Neuron (in vitro differentiated cells): ENCODE measurements around the gene UCP2.
"Not testable (repeated sequence)": the region's sequence is repeated elsewhere in the genome, so short reads cannot be mapped to it uniquely, and the experiment has no call there.

Experiments used
- H2AFZ ChIP-seq: one replicate; pipeline ENCODE4 v1.6.1; 2013; ENCODE audit warnings: low read depth, mild to moderate bottlenecking, inconsistent platforms, low read length, moderate library complexity
- H3K27me3 ChIP-seq: one replicate; pipeline ENCODE4 v1.6.1; 2013; ENCODE audit warnings: low read length; ENCODE audit not compliant: insufficient read depth
- H3K36me3 ChIP-seq: one replicate; pipeline ENCODE4 v1.6.1; 2013; ENCODE audit warnings: low read length; ENCODE audit not compliant: insufficient read depth
- H3K4me1 ChIP-seq: one replicate; pipeline ENCODE4 v1.6.1; 2013; ENCODE audit warnings: low read length; ENCODE audit not compliant: insufficient read depth
- H3K4me3 ChIP-seq: 2 replicates; pipeline ENCODE4 v1.5.1; 2013; ENCODE audit warnings: mild to moderate bottlenecking, low read length, moderate library complexity
- H3K9me3 ChIP-seq: one replicate; pipeline ENCODE4 v1.6.1; 2013; ENCODE audit warnings: low read length

UCP2 gene

DNA sequence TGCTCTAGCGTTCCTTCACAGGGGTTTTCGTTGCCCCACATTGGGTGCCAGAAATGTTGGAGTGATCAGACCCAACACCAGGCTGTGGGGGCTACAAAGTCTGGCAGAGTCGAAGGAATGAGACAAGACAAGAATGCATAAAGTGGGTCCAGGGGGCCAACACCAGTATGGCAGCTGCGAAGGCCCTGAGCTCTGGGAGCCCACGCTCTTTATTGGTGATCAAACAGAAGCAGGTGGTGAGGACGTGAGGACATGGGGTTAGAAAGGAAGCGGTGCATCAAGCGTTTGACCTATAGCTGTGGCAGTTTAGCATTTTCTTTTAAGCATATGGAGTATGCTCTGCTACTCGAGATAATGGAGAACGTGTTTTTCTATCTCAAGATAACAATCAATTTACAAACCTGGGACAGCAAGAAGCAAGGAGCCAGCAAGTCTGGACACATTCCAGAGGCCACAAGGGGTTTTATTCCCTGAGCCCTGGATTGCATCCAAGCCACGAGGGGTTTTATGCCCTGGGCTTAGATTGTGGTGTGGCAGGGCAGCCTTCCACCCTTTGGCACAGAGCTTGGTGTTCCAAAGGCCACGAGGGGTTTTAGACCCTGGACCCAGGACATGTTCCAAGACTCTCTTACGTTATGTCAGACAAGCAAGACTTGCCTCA is 35.7 kb downstream of the UCP2 start:
- Histone ChIP-seq H3K4me1 (peaks cover 3% of the 10 kb centered on the region), H3K9me3 (no peaks in the 10 kb centered on the region), H2AFZ (no peak overlapping the region), H3K27me3 (no peaks in the 10 kb centered on the region), H3K36me3 (no peaks in the 10 kb centered on the region), H3K4me3 (no peak overlapping the region)

DNA sequence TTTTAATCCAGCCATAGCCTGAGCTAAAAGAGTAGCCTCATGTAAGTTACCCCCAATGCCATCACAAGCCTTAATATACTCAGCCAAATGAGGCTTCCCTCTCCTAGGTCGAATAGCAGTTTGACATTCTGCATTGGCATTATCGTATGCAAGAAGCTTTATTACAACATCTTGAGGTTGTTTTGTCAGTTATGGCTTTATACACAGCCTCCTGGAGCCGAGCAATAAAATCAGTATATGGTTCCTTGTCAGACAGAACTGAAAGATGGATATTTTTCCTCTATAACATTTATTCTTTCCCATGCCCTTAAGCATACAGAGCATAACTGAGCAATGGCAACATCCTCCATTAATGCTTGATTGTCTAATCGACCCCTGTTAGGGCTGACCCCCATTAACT is 37.2 kb downstream of the UCP2 start:
- Histone ChIP-seq H3K9me3 (peaks cover 5% of the 10 kb centered on the region), H2AFZ (no peak overlapping the region), H3K4me1 (no peaks in the 10 kb centered on the region), H3K27me3 (no peaks in the 10 kb centered on the region), H3K36me3 (no peaks in the 10 kb centered on the region), H3K4me3 (no peak overlapping the region)

DNA sequence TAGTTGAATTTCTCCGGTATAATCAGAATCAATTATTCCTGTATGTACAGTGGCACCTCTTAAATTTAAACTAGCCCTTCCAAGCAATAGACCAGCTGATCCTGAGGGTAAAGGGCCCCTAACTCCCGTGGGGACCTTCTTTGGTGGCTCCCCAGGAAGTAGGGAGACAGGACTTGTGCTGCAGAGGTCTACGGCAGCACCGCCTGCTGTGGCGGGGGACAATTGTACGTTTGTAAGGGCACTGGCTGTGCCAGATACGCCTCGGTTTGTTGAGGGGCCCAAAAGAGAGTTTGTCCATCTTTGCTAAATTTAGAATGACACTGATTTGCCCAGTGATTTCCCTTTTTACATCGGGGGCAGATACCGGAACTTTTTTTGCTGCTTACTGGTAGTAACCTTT is 37.7 kb downstream of the UCP2 start:
- no peaks in the 10 kb centered on the region for H3K27me3 ChIP-seq
- no peak overlapping the region for H2AFZ ChIP-seq
- no peak overlapping the region for H3K4me3 ChIP-seq
- peaks cover 5% of the 10 kb centered on the region for H3K9me3 ChIP-seq
- no peaks in the 10 kb centered on the region for H3K4me1 ChIP-seq
- no peaks in the 10 kb centered on the region for H3K36me3 ChIP-seq

DNA sequence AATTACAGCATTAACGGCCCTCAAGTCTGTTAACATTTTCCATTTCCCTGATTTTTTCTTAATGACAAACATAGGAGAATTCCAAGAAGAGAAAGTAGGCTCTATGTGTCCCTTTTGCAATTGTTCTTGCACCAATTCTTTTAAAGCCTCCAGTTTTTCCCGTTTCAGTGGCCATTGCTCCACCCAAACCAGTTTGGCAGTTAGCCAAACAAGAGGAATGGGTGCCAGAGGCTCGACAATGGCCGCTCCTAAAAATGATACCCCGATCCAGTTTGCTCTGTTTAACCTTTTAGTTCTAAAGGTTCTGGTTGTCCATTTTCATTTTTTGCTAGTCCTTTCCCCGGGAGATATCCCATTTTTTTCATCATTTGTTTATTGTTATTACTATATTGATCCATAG is 38.6 kb downstream of the UCP2 start:
- Histone ChIP-seq H3K4me1 (no peaks in the 10 kb centered on the region), H3K9me3 (peaks cover 6% of the 10 kb centered on the region), H3K4me3 (no peak overlapping the region), H3K27me3 (no peaks in the 10 kb centered on the region), H3K36me3 (no peaks in the 10 kb centered on the region), H2AFZ (no peak overlapping the region)

DNA sequence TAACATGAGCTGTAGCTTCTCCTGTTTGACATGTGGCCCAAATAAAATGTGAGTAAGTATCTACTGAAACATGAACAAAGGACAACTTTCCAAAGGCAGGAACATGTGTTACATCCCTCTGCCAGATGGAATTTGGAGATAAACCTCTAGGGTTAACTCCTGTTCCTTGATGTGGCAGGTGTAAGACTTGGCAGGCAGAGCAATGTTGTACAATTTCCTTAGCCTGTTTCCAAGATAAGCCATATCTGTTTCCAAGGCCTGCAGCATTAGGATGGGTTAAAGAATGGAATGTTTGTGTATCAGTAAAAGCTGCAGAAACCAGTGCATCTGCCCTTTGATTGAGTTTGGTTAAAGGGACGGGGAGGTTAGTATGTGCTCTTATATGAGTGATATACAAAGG is 40.6 kb downstream of the UCP2 start:
- H3K9me3 ChIP-seq = peaks cover 15% of the 10 kb centered on the region
- H2AFZ ChIP-seq = no peak overlapping the region
- no peak overlapping the region for H3K4me3 ChIP-seq
- no peaks in the 10 kb centered on the region for H3K27me3 ChIP-seq
- H3K36me3 ChIP-seq = no peaks in the 10 kb centered on the region
- no peaks in the 10 kb centered on the region for H3K4me1 ChIP-seq

DNA sequence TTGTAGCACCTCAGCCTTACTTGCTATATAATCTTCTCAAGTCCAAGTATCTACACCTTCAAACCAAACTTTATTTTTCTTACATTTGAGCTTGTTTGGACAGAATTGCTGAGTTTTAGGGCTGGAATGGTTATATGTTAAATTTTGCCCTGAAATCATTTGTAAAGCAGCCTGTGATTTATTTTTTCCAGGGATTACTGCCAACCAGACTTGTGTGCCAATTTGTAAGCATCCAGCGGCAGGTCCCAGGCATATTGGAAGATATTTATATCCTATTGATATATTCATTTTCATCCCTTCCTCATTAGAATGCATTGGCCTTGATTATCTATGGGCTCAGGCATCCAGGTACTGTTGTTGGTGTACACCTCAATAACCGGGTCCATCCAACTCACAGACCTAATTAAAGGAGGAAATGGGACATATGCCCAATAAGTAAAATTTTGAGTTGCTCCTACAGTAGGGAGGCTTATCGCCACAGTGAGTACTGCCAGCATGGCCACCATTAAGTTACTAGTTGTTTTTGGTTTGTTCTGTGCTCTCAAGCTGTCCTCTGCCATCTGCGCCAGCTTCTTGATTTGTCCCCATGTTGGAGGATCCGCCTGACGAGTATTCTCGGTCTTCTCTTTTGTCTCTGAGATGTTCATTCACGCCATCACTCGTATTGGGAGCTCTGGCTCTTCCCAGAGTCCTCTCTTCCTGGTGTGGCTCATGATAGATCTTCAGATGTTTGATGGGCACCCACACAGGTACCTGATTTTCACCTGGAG is 41.7 kb downstream of the UCP2 start:
- Histone ChIP-seq H3K4me3 (no peak overlapping the region), H3K27me3 (no peaks in the 10 kb centered on the region), H3K36me3 (no peaks in the 10 kb centered on the region), H3K4me1 (no peaks in the 10 kb centered on the region), H2AFZ (no peak overlapping the region), H3K9me3 (peaks cover 15% of the 10 kb centered on the region)

DNA sequence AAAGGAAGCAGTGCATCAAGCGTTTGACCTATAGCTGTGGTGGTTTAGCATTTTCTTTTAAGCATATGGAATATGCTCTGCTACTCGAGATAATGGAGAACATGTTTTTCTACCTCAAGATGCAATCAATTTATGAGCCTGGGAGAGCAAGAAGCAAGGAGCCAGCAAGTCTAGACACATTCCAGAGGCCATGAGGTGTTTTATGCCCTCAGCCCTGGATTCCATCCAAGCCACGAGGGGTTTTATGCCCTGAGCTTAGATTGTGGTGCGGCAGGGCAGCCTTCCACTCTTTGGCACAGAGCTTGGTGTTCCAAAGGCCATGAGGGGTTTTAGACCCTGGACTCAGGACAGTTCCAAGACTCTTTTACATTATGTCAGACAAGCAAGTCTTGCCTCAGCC is 43.5 kb downstream of the UCP2 start:
- Histone ChIP-seq H3K27me3 (no peaks in the 10 kb centered on the region), H3K9me3 (peaks cover 20% of the 10 kb centered on the region), H3K4me3 (no peak overlapping the region), H3K4me1 (no peaks in the 10 kb centered on the region), H3K36me3 (peaks cover 11% of the 10 kb centered on the region), H2AFZ (no peak overlapping the region)

DNA sequence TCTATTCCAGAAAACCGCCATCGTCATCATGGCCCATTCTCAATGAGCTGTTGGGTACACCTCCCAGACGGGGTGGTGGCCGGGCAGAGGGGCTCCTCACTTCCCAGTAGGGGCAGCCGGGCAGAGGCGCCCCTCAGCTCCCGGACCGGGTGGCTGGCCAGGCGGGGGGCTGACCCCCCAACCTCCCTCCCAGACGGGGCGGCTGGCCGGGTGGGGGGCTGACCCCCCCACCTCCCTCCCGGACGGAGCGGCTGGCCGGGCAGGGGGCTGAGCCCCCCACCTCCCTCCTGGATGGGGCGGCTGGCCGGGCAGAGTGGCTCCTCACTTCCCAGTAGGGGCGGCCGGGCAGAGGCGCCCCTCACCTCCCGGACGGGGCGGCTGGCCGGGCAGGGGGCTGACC is 46.6 kb downstream of the UCP2 start:
- H3K9me3 ChIP-seq = peaks cover 15% of the 10 kb centered on the region
- H3K36me3 ChIP-seq = peaks cover 37% of the 10 kb centered on the region
- H2AFZ ChIP-seq, H3K4me3 ChIP-seq, H3K4me1 ChIP-seq, H3K27me3 ChIP-seq: not testable (repeated sequence)

DNA sequence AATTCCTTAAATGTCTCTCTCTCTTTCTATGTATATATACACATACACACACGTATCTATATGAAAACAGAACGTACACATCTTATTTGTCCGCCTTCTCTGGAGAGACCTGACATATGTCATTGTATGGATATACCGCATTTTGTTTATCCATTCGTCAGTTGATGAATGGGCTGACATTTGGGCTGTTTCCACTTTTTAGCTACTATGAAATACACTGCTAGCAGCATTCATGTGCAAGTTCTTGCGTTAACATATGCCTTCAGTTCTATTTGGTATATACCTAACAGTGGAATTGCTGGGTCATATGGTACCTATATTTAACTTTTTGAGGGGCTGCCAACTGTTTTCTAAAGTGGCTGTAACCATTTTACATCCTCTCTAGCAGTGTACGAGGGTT is 49.9 kb downstream of the UCP2 start:
- H3K36me3 ChIP-seq = peaks cover 54% of the 10 kb centered on the region
- peaks cover 5% of the 10 kb centered on the region for H3K9me3 ChIP-seq
- no peak overlapping the region for H3K4me3 ChIP-seq
- no peaks in the 10 kb centered on the region for H3K27me3 ChIP-seq
- H2AFZ ChIP-seq = no peak overlapping the region
- H3K4me1 ChIP-seq = peaks cover 3% of the 10 kb centered on the region

DNA sequence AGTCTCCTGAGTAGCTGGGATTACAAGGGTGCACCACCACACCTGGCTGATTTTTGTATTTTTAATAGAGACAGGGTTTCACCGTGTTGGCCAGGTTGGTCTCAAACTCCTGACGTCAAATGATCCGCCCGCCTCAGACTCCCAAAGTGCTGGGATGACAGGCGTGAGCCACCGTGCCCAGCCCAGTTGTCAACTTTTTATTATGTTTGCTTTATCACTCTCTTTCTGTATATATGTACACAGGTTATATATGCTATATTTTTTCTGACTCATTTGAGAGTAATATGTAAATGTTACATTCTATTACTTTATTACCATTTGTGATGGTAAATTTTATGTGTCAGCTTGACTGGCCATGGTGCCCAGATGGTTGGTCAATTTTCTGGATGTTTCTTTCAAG is 50.7 kb downstream of the UCP2 start:
- no peak overlapping the region for H3K4me3 ChIP-seq
- no peaks in the 10 kb centered on the region for H3K27me3 ChIP-seq
- no peak overlapping the region for H2AFZ ChIP-seq
- H3K4me1 ChIP-seq = peaks cover 3% of the 10 kb centered on the region
- H3K9me3 ChIP-seq = peaks cover 5% of the 10 kb centered on the region
- H3K36me3 ChIP-seq = peaks cover 62% of the 10 kb centered on the region

DNA sequence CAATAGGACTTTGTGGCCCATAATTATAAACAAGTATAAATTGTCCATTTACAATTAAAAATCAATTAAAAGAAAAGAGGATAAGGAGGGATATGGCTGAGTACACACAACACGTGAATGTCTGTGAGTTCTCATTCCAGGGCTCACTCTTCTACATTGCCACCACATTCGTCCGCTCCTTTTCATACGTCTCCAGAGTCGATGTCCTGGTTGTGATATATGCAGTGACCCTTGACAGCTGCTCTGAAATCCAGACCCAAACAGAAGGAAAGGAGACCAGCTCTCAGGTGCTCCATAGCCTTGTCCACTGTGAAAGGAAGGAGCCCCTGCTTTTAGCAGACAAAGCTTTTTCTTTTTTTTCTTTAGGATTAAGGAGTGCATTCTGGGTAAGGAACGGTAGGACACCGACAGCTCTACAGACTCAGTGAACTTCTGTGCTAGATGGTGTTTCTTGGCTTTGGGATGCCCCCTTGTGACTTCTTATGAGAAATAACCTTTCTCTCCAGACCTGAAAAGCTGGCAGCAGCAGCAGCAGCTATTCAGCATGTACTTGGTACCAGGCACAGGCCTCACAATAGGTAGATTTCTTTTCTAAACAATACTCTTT is 51.5 kb downstream of the UCP2 start:
- no peak overlapping the region for H2AFZ ChIP-seq
- H3K4me1 ChIP-seq = peaks cover 3% of the 10 kb centered on the region
- H3K27me3 ChIP-seq = no peaks in the 10 kb centered on the region
- H3K4me3 ChIP-seq = no peak overlapping the region
- H3K36me3 ChIP-seq = peaks cover 67% of the 10 kb centered on the region
- peaks cover 5% of the 10 kb centered on the region for H3K9me3 ChIP-seq

DNA sequence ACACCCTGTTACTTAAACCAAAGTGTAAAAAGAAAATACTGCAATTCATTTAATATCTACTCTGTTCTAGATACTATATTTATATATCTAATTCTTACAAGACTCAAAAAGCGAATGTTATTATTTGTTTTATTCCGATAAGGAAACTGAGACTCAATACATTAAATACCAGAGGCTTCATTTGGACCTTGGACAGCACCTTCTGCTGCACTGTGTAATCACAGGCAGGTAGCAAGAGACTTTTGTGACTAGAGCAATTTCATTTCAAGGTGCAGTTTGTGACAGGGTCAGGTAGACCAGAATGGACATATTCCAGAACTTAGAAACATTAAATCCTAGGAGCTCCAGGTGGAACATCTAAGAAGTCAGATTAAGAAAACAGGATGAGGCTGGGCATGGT is 53.3 kb downstream of the UCP2 start:
- peaks cover 3% of the 10 kb centered on the region for H3K4me1 ChIP-seq
- H2AFZ ChIP-seq = no peak overlapping the region
- H3K27me3 ChIP-seq = no peaks in the 10 kb centered on the region
- peaks cover 68% of the 10 kb centered on the region for H3K36me3 ChIP-seq
- H3K9me3 ChIP-seq = peaks cover 2% of the 10 kb centered on the region
- no peak overlapping the region for H3K4me3 ChIP-seq
